Forelimb muscle (tissue), 1 donor: ENCODE measurements around the gene FOXG1. TPM values are rescaled to one million over a fixed set of nuclear protein-coding genes. Genes with fewer than 3 reads are reported as not detected.

Source experiments
- DNase-seq: peaks from one replicate; pipeline ENCODE4 v3.0.0-alpha.2; 2013; ENCODE audit warnings: low read depth
- polyA plus RNA-seq: library from polyadenylated mRNA; unstranded; fragments of 120-200 nt; gene quantifications from one replicate; pipeline ENCODE4 v1.2.1, GENCODE V29; 2013; ENCODE audit not compliant: insufficient read length

The FOXG1 gene
- polyA plus RNA-seq, 1 donor = 0.05 TPM

DNA sequence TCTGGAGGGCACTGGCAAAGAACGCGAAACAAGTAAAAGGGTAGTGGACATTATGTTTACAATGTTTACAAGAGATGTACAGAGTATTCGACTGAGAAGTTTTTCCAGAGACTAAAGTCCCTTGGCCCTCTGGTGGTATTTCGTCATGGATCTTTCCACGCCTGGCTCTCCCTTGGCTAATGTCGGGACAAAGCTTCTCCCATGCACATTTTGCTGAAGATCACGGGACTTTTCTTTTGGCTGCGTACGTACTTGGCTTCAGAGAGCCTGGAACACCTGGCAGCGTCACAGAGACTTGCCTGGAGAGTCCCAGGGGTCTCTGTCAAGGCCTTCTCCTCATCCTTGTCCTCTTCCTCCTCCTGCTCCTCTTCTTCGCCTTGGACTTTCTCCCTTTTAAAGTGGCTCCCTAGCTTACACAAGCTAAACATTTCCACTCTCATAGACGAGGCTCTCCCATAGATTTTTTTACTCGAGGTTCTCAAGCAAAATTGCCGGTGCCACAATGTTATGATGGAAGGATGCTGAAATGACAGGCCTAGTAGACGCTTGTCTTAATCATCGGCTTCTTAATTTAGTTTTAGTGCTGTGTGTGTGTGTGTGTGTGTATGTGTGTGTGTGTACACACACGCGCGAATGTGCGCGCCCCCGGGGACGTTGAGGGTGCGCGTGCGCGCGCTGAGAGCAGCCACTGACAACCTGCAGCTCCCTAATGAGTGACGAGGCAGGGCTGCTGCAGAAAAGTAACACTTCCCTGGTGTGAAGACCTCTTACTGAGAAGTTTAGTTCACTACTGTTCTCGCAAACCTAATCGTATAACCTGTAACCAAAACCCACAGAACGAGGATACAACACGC is 4.9 kb upstream of the FOXG1 start:
- DNase-seq = no peak

DNA sequence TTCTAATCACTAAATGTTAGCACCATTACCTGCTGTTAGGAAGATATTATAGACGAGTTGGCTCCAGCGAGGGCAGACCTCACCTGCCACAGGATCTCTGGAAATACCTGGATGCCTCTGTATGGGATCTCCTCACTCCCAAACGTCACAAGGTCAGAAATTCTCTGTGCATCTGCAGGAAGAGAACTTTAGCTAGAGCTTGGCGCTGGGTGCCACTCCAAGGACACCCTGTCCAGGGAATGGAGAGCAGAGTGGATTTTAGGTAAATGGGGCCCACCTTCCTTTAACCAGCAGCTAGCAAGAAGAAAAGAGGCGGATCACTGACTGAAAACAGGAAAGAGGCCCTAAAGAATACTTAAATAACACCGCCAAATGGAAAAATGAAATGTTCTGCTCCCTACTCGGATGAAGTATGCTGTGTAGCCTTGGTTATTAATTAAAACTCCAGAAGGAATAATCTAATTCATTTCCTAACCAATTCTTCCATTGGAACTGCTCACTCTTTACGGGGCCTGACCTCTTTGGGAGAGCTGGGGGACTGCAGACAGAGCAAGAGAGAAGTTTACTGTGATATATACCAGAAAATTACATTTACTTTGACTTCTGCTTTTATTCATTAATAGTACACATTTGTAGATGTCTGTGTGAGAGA is 4.2 kb upstream of the FOXG1 start:
- DNase-seq = no peak

DNA sequence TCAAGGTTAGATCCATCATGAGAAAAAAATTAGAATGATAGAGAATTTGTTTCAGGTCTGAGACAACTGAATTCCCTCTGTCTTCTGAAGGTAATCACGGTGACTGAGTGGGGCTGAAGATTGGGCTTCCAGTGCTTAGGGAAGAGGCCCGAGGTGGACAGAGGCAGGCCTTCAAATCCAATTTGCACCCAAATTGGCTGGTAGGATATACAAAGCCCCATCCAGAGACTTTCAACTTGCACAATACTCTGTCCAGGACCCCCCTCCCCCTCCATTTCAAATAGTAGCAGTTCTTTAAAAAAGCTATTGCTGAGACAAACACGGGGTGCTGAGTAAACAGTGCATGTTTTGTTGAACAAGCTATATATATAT is 3.6 kb upstream of the FOXG1 start:
- DNase-seq = no peak

DNA sequence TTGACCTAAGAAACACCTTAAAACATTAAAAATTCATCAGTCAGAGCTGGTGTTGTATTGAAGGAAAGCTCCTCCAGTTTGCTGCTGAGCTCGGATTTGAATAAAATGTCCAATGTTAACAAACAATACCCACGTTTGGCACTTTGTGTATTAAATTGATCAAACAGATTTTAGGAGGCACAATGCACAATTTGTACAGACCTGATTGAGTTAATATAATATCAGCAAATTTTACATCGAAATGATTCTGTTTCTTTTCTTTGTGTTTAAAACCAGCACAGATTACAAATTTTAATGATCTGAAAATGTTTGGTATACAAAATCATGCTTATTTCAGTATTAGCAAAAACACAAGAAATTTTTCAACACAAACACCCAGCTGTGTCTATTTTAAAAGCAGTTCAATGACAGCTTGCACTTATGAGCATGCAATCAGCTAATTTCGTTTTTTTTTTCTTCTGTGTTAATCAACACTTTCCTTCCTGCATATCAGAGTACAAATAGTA is 2.8 kb upstream of the FOXG1 start:
- DNase-seq = no peak

DNA sequence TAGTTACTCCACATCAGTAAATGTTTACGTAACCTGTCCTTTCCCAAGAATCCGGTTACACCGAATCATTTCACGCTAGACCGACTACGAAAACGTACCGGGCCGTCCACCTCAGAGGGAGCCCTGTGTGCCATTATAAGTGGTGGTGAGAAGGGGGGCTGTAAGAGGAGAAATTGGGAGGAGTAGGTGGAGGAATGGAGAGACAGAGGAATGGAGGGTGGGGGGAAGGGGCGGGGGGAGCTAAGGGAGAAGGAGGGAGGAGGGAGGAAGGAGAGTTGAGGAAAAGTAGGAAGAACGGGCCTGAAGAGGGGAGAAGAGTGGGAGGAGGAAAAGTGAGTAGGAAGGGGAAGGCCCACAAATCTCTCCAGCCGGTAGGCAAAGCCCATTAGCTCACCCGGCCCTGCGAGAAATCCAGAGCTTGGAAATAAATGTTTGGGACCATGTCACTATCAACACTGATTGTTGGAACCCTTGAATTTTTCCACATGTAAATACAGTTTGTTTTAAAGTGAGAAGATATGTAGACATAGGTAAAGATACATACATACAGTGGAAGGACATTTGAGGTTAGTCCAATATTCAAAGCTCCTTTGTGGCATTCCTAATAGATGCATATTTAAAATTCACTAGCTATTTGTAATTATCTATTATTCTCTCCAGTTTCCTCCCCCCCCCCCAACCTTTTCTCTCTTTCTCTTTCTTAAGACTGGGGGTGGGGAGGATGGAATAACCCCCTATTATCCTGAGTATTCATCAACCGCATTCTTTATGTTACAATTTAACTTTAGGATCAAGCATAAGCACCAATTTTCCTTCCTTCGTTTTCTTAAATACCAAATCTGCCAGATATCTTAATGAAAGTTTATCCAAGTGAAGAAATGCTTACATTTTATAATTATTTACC is 2.1 kb upstream of the FOXG1 start:
- DNase-seq = no peak

DNA sequence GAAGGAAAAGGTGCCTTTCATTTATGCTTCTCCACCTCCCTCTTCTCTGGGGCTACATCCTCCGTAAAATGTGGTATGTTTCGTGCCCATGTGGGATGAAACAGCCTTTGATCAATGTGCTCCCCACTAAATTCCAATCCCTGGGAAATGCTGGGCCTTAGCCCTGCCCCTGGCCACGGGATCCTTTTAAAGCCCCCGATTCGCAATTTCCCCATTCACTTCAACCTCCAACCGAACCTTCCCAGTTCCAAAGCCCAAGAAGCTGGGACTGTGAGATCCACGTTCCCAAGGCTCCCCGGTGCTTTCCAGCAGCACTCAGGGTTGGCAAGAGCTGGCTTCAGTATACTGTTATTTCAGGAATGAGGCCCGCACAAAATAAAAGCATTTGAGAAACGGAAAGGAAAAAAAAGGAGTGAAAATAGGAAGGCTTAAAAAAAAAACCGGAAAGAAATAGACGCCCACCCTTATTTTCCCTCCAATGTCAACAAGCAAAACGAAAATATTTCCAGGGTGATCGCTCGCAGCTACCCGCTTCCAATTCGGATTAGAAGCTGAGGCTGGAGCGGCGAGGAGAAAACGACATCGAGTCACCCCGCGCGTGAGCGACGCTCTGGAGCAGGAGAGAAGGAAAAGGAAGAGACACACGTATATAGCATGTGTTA is 1.3 kb upstream of the FOXG1 start:
- DNase-seq = no peak

DNA sequence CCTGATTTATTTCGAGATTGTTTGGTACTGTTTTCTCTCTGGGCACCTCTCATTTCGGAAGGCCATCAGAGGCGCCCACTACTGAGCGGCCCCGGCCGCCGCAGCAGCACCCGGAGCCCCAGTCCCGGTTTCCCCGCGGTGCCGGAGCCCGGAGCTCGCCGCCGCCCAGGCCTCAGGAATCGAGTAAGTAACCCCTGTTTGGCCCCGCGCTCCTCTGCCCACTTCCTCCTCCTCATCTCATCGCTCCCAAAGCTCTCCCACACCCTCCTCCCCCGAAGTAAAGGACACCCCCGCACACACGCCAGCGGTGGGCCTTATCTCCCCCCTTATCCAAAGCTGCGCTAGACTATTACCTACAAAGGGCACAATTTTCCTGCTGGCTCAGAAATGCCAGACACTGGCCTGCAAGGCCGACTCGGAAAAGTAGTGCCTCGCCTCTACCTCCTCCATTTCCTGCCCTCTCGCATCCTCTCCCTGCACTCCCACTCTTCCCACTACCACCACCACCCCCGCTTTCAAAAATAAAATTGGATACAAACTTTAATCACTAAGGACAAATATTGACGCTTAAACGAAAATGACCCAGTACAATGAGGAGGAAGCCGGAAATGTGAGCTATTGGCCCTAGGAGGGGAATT is 637 bp upstream of the FOXG1 start:
- no peak for DNase-seq

DNA sequence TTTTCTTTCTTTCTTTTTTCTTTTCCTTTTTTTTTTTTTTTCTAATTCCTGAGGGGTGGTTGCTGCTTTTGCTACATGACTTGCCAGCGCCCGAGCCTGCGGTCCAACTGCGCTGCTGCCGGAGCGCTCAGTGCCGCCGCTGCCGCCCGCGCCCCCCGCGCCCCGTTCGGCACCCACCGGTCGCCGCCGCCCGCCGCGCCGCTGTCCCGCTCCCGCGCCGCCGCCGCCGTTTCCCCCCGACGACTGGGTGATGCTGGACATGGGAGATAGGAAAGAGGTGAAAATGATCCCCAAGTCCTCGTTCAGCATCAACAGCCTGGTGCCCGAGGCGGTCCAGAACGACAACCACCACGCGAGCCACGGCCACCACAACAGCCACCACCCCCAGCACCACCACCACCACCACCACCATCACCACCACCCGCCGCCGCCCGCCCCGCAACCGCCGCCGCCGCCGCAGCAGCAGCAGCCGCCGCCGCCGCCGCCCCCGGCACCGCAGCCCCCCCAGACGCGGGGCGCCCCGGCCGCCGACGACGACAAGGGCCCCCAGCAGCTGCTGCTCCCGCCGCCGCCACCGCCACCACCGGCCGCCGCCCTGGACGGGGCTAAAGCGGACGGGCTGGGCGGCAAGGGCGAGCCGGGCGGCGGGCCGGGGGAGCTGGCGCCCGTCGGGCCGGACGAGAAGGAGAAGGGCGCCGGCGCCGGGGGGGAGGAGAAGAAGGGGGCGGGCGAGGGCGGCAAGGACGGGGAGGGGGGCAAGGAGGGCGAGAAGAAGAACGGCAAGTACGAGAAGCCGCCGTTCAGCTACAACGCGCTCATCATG is 654 bp downstream of the FOXG1 start:
- no peak for DNase-seq

DNA sequence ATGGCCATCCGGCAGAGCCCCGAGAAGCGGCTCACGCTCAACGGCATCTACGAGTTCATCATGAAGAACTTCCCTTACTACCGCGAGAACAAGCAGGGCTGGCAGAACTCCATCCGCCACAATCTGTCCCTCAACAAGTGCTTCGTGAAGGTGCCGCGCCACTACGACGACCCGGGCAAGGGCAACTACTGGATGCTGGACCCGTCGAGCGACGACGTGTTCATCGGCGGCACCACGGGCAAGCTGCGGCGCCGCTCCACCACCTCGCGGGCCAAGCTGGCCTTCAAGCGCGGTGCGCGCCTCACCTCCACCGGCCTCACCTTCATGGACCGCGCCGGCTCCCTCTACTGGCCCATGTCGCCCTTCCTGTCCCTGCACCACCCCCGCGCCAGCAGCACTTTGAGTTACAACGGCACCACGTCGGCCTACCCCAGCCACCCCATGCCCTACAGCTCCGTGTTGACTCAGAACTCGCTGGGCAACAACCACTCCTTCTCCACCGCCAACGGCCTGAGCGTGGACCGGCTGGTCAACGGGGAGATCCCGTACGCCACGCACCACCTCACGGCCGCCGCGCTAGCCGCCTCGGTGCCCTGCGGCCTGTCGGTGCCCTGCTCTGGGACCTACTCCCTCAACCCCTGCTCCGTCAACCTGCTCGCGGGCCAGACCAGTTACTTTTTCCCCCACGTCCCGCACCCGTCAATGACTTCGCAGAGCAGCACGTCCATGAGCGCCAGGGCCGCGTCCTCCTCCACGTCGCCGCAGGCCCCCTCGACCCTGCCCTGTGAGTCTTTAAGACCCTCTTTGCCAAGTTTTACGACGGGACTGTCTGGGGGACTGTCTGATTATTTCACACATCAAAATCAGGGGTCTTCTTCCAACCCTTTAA is 1.5 kb downstream of the FOXG1 start:
- no peak for DNase-seq

DNA sequence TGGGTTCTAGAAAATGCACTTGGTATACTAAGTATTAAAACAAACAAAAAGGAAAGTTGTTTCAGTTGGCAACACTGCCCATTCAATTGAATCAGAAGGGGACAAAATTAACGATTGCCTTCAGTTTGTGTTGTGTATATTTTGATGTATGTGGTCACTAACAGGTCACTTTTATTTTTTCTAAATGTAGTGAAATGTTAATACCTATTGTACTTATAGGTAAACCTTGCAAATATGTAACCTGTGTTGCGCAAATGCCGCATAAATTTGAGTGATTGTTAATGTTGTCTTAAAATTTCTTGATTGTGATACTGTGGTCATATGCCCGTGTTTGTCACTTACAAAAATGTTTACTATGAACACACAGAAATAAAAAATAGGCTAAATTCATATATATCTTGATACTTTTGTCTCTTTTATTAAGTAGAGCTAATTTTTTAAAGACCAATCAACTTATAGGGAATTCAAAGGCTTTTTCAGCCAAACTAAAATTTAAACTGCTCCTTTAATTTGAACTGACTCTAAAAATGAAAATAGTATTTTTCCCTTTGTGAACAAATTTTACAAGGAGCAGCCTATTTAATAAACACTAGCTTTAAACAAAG is 2.8 kb downstream of the FOXG1 start:
- DNase-seq = no peak

DNA sequence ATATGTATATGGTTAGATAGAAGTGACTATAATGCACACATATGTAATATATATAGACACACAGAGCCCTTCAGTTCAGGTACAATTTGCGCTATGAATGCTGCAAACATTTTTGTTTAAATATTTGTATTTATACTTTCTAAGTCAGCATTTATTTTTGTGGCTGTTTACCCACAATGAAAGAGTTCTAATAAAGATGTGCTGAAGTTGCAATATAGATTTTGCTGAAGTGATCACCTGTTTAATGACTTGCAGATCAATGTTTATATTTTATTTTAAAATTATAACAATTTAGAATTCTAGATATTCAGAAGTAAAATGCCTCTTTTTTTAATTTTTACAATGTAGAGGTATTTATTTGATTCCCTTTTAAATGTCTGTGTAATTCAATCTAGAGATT is 3.5 kb downstream of the FOXG1 start:
- no peak for DNase-seq

DNA sequence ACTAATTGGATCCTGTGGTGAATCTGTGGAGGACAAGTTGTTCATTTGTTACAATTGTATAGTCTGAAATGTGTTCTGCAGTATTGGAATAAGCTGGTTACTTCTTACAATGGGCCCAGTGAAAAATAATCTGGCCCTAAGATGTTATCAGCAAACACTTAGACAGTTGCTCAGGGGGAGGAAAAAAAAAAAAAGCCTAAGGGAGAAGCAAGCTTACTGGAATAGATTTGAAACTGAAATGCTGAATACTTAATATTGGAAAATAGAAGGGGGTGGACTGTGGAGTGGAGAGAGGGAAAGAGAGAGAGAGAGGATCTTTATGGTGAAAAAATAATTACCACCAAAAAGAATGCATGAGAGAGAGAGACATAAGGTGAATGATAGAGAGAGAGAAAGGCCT is 4.0 kb downstream of the FOXG1 start:
- DNase-seq = no peak

DNA sequence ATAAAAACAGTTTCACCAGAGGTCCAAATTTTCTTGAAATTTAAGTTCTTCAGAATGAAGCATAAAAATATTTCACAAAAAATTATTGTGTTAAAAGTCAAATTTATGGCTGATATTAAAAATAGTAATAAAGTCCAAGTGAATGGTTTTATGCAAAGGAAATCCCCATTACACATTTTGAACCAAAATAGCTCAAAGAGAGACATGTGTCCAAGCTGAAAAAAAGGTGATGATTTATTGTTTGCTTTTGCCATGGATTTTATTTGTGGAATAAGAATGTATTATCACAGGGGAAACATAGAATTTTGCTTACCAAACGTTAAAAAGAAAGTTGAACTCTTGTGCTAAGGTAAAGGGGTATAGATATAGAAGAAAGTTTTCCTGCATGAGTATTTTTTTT is 4.6 kb downstream of the FOXG1 start:
- DNase-seq = no peak

DNA sequence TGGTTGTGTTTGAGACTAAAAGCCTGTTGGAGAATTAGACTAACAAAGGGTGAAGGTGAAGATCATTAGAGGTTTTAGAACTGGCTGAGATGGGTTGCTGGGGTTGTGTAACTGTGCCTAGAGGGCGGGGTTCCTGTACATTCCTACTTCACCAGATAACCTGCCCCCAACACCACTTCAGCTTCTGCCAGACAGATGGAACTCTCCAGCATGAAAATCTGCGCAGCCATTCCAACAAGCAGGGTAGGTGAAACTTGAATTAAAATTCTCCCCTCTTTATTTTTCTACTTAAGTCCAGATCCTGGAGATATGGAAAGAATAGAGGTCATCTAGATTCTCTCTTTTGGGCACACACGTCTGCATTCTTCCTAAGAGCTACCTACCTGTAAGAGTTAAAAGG is 6.0 kb downstream of the FOXG1 start:
- DNase-seq = no peak

DNA sequence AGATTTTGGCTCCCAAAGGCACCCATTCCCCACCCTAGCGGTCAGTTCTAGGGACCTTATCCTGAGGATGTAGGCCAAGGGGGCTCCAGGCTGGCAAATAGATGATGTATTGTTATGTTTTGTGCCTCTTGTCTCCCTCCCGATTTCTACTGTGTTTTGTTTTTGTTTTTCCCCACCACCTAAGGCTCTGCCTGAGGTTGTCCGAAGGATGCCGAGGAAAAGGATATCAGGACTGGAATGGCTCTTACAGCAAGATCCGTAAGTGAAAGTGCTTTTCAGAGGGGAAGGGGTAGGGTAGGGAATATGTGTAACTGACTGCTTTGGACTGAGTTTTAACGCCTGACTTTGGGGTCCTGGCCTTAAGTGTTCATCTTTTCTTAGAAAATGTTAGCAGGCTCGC is 6.6 kb downstream of the FOXG1 start:
- DNase-seq = no peak

DNA sequence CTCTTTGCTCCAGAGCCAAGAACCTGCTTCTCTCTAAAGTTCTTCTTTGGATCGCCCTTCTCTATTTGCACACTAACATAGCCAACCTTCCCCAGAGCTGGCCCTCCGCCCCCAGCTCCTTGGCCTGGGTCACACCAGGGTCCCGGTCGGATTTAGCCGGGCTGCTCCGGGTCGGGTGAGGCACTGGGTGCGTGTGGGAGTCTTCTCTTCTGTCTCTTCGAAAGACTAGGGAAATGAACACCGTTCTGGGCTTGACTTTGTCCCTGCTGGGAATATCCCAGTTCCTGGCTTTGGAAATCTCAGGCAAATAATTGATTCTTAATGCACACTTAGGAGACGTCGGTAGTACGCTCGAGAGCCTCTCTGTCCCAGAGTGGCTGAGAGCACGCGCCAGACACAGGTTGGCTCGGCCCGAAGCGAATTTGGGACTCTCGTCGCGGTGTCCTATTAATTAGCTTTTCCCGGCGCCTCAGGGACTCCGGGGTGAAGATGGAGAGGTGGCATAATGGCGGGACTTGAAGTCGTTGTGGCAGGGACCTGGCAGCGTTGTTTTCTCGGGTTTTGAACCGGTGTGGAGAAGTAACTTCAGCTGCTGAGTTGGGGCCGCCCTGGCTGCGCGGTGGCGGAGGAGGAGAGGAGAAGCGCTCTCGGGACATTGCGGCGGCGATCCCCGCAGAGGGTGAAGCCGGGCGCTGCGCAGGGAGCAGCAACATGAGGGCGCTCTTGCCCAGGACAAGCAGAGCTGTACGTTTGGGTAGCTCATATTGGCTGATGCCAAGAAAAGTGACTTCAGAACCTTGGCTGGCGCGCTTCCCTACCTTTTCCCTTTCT is 7.5 kb downstream of the FOXG1 start:
- DNase-seq = no peak

DNA sequence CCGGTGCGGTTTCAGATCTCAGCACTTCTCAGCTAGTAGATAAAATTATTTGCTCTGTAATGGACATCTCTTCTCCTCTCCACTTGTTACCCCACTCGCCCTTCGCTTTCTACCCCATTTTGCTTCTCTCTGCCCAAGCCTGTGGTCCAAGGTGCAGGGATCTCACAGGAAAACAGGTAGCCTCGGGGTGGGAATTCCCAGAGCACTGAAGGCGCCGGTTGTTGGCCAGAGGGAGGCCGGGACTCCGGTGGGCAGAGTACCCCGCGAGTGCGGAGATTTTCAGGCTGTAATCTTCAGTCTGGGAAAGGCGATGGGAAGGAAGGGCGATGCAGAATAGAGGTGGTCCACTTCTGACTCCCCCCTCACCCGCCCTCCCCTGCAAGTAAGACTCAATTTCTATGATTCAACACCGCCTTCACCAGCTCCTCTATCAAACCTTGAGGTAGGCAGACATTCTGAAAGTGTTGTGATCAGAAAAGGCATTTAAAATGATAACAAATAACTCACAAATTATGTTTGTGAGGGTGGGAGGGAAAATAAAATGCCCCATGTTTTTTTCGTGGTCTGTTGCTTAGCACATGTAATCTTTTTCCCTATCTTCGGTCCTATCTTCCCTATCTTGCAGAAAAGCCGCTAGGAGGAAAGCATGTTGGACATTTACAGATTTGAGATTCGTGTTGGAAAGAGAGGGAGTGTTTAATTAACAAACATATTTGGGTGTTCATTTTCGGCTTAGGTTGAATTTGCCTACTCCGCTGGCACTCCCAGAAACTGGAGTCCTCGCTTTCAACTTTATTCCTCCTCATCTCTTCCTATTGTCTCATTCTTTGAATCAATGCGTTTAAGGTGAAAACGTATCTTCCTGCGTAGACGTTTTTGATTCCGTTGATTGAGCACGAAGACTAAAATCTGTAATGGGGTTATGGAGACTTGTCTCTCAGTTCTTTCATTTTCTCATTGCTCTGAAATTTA is 8.5 kb downstream of the FOXG1 start:
- DNase-seq = no peak
